ENCODE measurements around the gene FBXO11. TPM values are rescaled to one million over a fixed set of nuclear protein-coding genes. Genes with fewer than 3 reads are reported as not detected.

The FBXO11 gene
- total and polyA plus RNA-seq, 7 donors: 16.3 to 39.4 (median 31.0) TPM

GRCh38 chr2:47849368-47849767 is 56.9 kb downstream of the FBXO11 start:
- WGBS, 3 donors: 85 to 90% (median 86%) methylated on average over 2 of the region's 2 CpGs
- Histone ChIP-seq H3K9me3 (no peaks in the 10 kb centered on the region), H3K4me1 (peaks cover 9% of the 10 kb centered on the region), H3K27ac (no peak overlapping the region), H3K4me3 (no peak overlapping the region), H3K27me3 (ENCODE audit: insufficient read depth in 3 of 3, low read length in 2 of 3) (no peaks in the 10 kb centered on the region), H3K36me3 (ENCODE audit: insufficient read depth in 1 of 2, low read depth in 1 of 2) (no peaks in the 10 kb centered on the region)
- DNase-seq: no peak
- TF ChIP-seq CTCF (IDR thresholded peaks at IDR 0.05): no peak
- no peak for ATAC-seq
- intact Hi-C loops (cut with DNase I): no loop called here

DNA sequence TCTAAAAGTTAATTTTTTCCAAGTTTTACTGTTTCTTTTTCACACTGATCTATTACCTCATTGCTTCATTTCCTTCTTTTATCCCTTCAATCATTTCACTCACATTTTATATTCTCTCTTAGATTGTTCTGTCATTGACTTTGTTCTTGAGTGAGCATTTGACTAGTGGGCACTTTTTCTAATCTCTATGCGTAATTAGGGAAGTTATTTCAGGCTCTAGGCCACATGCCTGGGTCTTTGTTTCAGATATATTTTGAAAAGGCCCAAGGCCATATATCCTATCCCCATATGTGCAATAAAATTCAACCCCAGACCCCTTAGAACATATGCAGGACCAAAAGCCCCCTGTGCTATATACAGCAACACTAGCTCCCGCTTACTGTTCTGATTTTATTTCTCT is 62.1 kb downstream of the FBXO11 start:
- Histone ChIP-seq H3K27ac (no peak overlapping the region), H3K4me3 (no peak overlapping the region), H3K36me3 (ENCODE audit: insufficient read depth in 1 of 2, low read depth in 1 of 2) (peaks cover 0 to 5% of the 10 kb centered on the region in 2 donors), H3K4me1 (no peaks in the 10 kb centered on the region), H3K9me3 (no peaks in the 10 kb centered on the region), H3K27me3 (ENCODE audit: insufficient read depth in 3 of 3, low read length in 2 of 3) (no peaks in the 10 kb centered on the region)
- TF ChIP-seq CTCF (IDR thresholded peaks at IDR 0.05): no peak
- WGBS, 3 donors: 82 to 93% (median 92%) methylated on average over 2 of the region's 2 CpGs
- no peak for DNase-seq
- ATAC-seq: no peak
- intact Hi-C loops (cut with DNase I): no loop called here

DNA sequence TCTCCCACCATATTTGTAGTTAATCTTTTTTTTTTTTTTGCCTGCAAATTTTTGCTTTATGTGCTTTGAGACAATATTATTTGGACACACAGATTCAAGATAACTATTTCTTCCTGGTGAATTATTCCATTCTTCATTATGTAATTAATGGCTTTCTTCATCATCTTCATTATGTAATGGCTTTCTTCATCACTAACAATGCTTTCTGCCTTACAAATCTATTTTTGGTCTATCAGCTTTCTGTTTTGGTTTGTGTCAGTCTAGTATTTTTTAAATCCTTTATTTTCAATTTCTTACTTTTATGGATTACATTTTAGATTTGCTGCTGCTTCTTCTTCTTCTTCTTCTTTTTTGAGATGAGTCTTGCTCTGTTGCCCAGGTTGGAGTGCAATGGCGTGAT is 62.9 kb downstream of the FBXO11 start:
- WGBS, 3 donors: 92 to 100% (median 97%) methylated on average over 1 of the region's 1 CpG
- Histone ChIP-seq H3K4me1 (no peaks in the 10 kb centered on the region), H3K4me3 (no peak overlapping the region), H3K36me3 (ENCODE audit: insufficient read depth in 1 of 2, low read depth in 1 of 2) (peaks cover 0 to 13% of the 10 kb centered on the region in 2 donors), H3K27me3 (ENCODE audit: insufficient read depth in 3 of 3, low read length in 2 of 3) (no peaks in the 10 kb centered on the region), H3K27ac (no peak overlapping the region), H3K9me3 (no peaks in the 10 kb centered on the region)
- intact Hi-C loops (cut with DNase I): no loop called here
- ATAC-seq: no peak
- DNase-seq: no peak
- no peak for TF ChIP-seq CTCF (IDR thresholded peaks at IDR 0.05)

DNA sequence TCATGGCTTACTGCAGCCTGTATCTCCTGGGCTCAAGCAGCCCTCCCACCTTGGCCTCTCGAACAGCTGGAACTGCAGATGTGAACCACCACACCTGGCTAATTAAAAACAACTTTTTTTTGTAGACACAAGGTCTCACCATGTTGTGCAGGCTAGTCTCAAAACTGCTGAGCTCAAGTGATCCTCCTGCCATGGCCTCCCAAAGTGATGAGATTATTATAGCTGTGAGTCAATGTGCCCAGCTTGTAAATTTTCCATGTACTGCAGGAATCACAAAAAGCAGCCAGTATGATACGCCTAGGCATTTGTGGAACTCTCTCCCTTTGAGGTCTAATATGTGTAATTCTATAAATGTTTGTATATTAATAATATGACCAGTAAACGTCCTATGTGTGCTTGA is 63.5 kb downstream of the FBXO11 start:
- no peaks in the 10 kb centered on the region for H3K27me3 ChIP-seq (ENCODE audit: insufficient read depth in 3 of 3, low read length in 2 of 3)
- ATAC-seq: no peak
- 80 to 90% (median 86%) methylated on average over 3 of the region's 3 CpGs for WGBS, 3 donors

More for the DNA sequence above, 63.5 kb downstream of the FBXO11 start:
- Histone ChIP-seq H3K27ac (no peak overlapping the region), H3K36me3 (ENCODE audit: insufficient read depth in 1 of 2, low read depth in 1 of 2) (peaks cover 0 to 19% of the 10 kb centered on the region in 2 donors), H3K4me3 (no peak overlapping the region), H3K9me3 (no peaks in the 10 kb centered on the region), H3K4me1 (no peaks in the 10 kb centered on the region)
- DNase-seq: no peak
- TF ChIP-seq CTCF (IDR thresholded peaks at IDR 0.05): no peak
- intact Hi-C loops (cut with DNase I): no loop called here

All from psoas muscle (tissue), 8 donors.